ENCODE measurements around the gene CWC27. TPM values are rescaled to one million over a fixed set of nuclear protein-coding genes. Genes with fewer than 3 reads are reported as not detected.

Gene CWC27
- total RNA-seq, 1 donor from 2014 or later, result 16.3 TPM

DNA sequence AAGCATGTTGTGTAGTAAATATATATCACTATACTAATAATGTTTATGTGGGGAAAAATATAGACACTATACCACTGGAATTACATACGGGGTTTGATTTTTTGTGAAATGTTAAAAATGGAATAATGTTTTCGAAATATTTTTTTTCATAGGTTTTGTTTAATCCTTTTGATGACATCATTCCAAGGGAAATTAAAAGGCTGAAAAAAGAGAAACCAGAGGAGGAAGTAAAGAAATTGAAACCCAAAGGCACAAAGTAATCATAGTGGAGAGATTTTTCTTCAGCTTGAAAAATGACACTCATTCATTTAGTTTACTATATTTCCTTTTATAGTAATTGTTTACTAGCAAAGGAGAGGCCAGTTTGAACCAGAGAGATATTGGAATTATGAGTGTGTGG lies 17.6 kb downstream of the CWC27 start:
- DNase-seq, result no peak
- no peaks in the 10 kb centered on the region for H3K4me1 ChIP-seq
- H3K4me3 ChIP-seq, result no peak overlapping the region
- intact Hi-C loops (cut with DNase I), result loop anchor here (10.0 kb wide), 1 partner anchor 152 kb away; no protein-coding TSS in a partner anchor
- no peak for ATAC-seq
- H3K9me3 ChIP-seq, result no peaks in the 10 kb centered on the region
- H3K36me3 ChIP-seq, result peaks cover 15% of the 10 kb centered on the region
- no peak overlapping the region for H3K27ac ChIP-seq
- no peaks in the 10 kb centered on the region for H3K27me3 ChIP-seq
- TF ChIP-seq, protein P1, sequence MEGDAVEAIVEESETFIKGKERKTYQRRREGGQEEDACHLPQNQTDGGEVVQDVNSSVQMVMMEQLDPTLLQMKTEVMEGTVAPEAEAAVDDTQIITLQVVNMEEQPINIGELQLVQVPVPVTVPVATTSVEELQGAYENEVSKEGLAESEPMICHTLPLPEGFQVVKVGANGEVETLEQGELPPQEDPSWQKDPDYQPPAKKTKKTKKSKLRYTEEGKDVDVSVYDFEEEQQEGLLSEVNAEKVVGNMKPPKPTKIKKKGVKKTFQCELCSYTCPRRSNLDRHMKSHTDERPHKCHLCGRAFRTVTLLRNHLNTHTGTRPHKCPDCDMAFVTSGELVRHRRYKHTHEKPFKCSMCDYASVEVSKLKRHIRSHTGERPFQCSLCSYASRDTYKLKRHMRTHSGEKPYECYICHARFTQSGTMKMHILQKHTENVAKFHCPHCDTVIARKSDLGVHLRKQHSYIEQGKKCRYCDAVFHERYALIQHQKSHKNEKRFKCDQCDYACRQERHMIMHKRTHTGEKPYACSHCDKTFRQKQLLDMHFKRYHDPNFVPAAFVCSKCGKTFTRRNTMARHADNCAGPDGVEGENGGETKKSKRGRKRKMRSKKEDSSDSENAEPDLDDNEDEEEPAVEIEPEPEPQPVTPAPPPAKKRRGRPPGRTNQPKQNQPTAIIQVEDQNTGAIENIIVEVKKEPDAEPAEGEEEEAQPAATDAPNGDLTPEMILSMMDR (IDR thresholded peaks at IDR 0.05), result no peak

DNA sequence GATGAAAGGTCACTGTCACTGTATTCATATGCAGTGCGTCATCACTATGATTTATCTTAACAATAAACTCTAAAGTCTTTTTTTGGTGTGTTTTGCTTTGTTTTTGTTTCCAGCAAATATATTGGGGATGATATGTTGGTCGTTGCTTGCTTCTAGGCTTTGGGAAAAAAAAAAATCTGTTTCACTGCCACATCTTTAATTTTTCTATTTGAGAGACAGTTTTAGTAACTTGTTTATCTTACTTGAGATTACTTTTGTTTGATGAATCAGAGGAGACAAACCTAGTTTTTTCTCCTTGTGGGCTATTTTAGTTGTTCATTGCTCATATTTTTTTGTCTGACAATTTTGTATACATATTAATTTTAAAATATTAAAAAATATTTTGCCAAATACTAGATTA lies 19.4 kb downstream of the CWC27 start:
- no peaks in the 10 kb centered on the region for H3K4me1 ChIP-seq
- DNase-seq (no peak), ATAC-seq (no peak)
- intact Hi-C loops (cut with DNase I), result loop anchor here (10.0 kb wide), 1 partner anchor 153 kb away; no protein-coding TSS in a partner anchor
- H3K9me3 ChIP-seq, result no peaks in the 10 kb centered on the region
- no peak overlapping the region for H3K27ac ChIP-seq
- TF ChIP-seq, protein P1 (IDR thresholded peaks at IDR 0.05), result no peak
- peaks cover 15% of the 10 kb centered on the region for H3K36me3 ChIP-seq
- H3K27me3 ChIP-seq, result no peaks in the 10 kb centered on the region
- no peak overlapping the region for H3K4me3 ChIP-seq

DNA sequence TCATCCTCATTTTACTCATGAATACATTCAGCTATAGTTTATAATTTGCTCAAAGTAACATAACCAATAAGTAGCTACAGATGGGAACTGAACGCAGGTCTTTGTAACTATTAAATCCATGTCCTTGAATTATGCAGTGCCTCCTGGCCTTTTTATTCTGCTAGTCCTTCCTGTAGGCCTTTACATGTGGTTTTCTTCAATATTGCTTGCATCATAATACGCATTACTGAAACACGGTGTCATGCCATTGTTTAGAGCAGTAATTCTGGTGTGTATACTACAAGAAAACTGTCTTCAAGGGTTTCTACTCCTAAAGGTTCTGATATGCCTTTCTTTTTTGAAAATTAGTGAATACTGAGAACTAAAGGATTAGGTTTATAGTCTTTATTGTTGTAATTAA lies 20.7 kb downstream of the CWC27 start:
- Histone ChIP-seq H3K36me3 (peaks cover 11% of the 10 kb centered on the region), H3K27me3 (no peaks in the 10 kb centered on the region), H3K9me3 (no peaks in the 10 kb centered on the region), H3K4me3 (no peak overlapping the region), H3K4me1 (no peaks in the 10 kb centered on the region), H3K27ac (no peak overlapping the region)
- TF ChIP-seq, protein P1 (IDR thresholded peaks at IDR 0.05), result no peak
- ATAC-seq (no peak), DNase-seq (no peak)
- intact Hi-C loops (cut with DNase I), result loop anchor here (10.0 kb wide), 1 partner anchor 155 kb away; no protein-coding TSS in a partner anchor

DNA sequence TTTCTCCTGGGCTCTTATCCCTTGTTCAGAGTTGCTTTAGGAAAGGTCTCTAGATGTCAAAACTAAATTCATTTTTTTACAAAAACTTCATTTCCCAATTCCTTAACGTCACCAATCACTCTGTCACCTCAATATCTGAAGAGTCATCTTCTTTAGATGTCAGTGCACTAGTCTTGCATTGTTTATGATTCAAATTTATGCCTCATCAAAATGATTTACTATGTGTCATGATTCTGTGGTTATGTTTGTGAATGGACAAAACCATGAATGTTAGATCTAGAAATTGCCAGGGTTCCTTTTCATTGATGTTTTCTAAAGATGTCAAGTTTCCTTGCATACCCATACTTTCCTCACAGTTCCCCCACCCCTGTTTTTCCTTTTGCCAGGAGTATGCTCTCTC lies 21.5 kb downstream of the CWC27 start:
- Histone ChIP-seq H3K4me3 (no peak overlapping the region), H3K4me1 (no peaks in the 10 kb centered on the region), H3K27ac (no peak overlapping the region), H3K9me3 (no peaks in the 10 kb centered on the region), H3K36me3 (peaks cover 11% of the 10 kb centered on the region), H3K27me3 (no peaks in the 10 kb centered on the region)
- TF ChIP-seq, protein P1 (IDR thresholded peaks at IDR 0.05), result no peak
- intact Hi-C loops (cut with DNase I), result no loop called here
- ATAC-seq (no peak), DNase-seq (no peak)

DNA sequence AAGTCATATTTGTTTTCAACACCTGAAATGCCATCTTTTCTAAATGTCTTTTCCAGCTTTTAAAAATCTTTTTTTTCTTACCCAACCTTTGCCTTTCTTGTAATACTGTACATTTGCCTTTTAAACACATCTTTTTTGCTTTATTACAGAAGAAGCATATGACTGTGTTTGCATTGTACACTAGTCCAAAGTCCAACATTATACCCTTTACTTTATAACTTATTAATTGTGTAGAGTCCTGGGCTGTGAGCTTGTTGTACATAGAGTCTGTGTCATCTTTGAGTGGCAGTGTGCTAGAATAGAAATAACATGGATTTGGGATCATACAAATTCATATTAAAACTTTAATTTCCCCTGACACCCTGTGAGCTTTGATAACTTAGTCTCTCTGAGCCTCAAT lies 23.7 kb downstream of the CWC27 start:
- H3K9me3 ChIP-seq, result no peaks in the 10 kb centered on the region
- H3K4me1 ChIP-seq, result no peaks in the 10 kb centered on the region
- H3K27ac ChIP-seq, result no peak overlapping the region
- no peaks in the 10 kb centered on the region for H3K36me3 ChIP-seq
- H3K27me3 ChIP-seq, result no peaks in the 10 kb centered on the region
- intact Hi-C loops (cut with DNase I), result no loop called here
- ATAC-seq (no peak), DNase-seq (no peak)
- H3K4me3 ChIP-seq, result no peak overlapping the region
- TF ChIP-seq, protein P1 (IDR thresholded peaks at IDR 0.05), result no peak
